Measurements from ENCODE around the gene RAPH1. TPM values are rescaled to one million over a fixed set of nuclear protein-coding genes. Genes with fewer than 3 reads are reported as not detected.
"Not testable (repeated sequence)": the region's sequence is repeated elsewhere in the genome, so short reads cannot be mapped to it uniquely, and the experiment has no call there.

Gene RAPH1
- total and polyA plus RNA-seq, 9 of the 15 experiments (the other 6 are each of a cell fraction or from before 2014, with no cell fraction given): 0.07 to 0.71 (median 0.27) TPM

DNA sequence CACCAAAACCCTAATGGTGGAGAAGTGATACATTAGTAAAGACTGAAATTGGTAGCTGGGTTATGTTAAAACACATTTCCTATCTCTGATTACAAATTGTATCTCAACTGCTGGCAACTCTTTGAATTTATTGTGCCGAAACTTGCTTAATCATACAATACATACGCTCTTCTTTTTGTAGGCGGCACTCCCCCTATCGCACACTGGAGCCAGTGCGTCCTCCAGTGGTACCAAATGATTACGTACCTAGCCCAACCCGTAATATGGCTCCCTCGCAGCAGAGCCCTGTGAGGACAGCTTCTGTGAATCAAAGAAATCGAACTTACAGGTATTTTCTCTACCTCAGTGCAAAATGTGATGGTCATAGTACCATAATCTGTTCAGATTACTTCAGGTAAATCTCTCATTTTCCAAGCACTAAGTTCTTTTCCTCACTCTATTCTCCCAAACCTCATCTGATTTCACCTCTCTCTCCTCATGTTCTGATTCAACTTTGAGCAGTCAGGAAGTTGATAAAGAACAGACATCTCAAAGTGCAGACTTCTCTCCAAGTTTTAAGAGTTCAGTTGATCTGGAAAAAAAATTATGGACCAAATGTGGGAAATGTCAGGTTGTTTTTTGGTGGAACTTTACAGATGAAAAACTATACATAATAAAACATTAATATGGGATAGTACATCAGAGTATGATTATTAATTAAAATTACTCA, 140.4 kb downstream of the RAPH1 start (continued):
- TF ChIP-seq, protein P1, sequence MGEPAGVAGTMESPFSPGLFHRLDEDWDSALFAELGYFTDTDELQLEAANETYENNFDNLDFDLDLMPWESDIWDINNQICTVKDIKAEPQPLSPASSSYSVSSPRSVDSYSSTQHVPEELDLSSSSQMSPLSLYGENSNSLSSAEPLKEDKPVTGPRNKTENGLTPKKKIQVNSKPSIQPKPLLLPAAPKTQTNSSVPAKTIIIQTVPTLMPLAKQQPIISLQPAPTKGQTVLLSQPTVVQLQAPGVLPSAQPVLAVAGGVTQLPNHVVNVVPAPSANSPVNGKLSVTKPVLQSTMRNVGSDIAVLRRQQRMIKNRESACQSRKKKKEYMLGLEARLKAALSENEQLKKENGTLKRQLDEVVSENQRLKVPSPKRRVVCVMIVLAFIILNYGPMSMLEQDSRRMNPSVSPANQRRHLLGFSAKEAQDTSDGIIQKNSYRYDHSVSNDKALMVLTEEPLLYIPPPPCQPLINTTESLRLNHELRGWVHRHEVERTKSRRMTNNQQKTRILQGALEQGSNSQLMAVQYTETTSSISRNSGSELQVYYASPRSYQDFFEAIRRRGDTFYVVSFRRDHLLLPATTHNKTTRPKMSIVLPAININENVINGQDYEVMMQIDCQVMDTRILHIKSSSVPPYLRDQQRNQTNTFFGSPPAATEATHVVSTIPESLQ (CRISPR knock-in tag; IDR thresholded peaks at IDR 0.05): no peak
- no peak for TF ChIP-seq HSF4 (CRISPR knock-in tag; IDR thresholded peaks at IDR 0.05; ENCODE audit: borderline replicate concordance)
- no peak for TF ChIP-seq ETV1 (tag; conservative IDR thresholded peaks at IDR 0.05; ENCODE audit: low read depth)

DNA sequence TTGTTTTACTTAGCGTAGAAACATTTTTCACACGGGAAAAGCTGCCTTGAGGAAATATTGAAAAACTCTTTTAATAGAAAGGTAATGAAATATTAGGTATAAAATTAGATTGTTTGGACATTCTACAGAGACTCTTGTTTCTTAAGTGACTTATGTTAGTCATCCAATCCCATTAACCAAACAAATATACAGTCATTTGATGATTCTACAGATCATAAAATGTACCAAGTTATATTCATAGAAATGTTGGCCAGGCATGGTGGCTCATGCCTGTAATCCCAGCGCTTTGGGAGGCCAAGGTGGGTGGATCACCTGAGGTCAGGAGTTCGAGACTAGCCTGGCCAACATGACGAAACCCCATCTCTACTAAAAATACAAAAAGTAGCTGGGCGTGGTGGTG, 146.9 kb downstream of the RAPH1 start:
- H3K4me3 ChIP-seq; H3K79me2 ChIP-seq (ENCODE audit: control insufficient read depth, insufficient read depth, low read length); CTCF ChIA-PET (ENCODE audit: low intra/inter-chr PET ratio); POLR2A ChIA-PET; ATAC-seq; H3K9me3 ChIP-seq (replicated peaks; ENCODE audit: control insufficient read depth, insufficient read depth, low read depth, low read length); DNase-seq (ENCODE audit: extremely low read depth in 1 of 4, low spot score in 3 of 4); H3K9ac ChIP-seq (ENCODE audit: insufficient read depth in 1 of 2, low read depth in 2 of 2, low read length in 2 of 2); H3K27me3 ChIP-seq (ENCODE audit: control insufficient read depth in 2 of 2, insufficient read depth in 2 of 2, low read length in 2 of 2); H3K4me1 ChIP-seq (replicated peaks in 1 of 2; ENCODE audit: control insufficient read depth in 2 of 2, insufficient read depth in 2 of 2, low read length in 2 of 2); H3K9me1 ChIP-seq (ENCODE audit: control insufficient read depth, insufficient read depth, low read length); intact Hi-C loops (cut with micrococcal nuclease); H3K27ac ChIP-seq (ENCODE audit: extremely low read depth, low read depth, low read length); H4K20me1 ChIP-seq (replicated peaks; ENCODE audit: control insufficient read depth, insufficient read depth, low read length); H3K36me3 ChIP-seq (ENCODE audit: control insufficient read depth, insufficient read depth, low read length); BruUV-seq (replicated peaks); in situ Hi-C loops (cut with MboI); FAIRE-seq; H3K4me2 ChIP-seq (ENCODE audit: insufficient read depth, low read length); H2AFZ ChIP-seq (ENCODE audit: low read depth, low read length): not testable (repeated sequence)
- WGBS (ENCODE audit: insufficient coverage, low coverage, missing lambda C conversion rate): 57% methylated on average over 4 of the region's 6 CpGs

All from K562 (cell line).